Mesendoderm (in vitro differentiated cells): Measurements from ENCODE around the gene SSUH2.

Experiments used
- DNase-seq: peaks from one replicate; pipeline ENCODE4 v3.0.0; 2013
- H2AK5ac ChIP-seq: 2 replicates; pipeline ENCODE4 v1.6.1; 2013; ENCODE audit warnings: low read length, inconsistent platforms
- H2BK120ac ChIP-seq: 2 replicates; pipeline ENCODE4 v1.6.1; 2013; ENCODE audit warnings: low read depth, mild to moderate bottlenecking, low read length, moderate library complexity, mixed read lengths
- H2BK15ac ChIP-seq: replicated peaks from 2 replicates; pipeline ENCODE4 v1.6.1; 2013; ENCODE audit warnings: low read depth, mild to moderate bottlenecking, moderate library complexity
- H2BK5ac ChIP-seq: 2 replicates; pipeline ENCODE4 v1.6.1; 2013; ENCODE audit warnings: low read length, inconsistent platforms
- H3K18ac ChIP-seq: 2 replicates; pipeline ENCODE4 v1.6.1; 2013; ENCODE audit warnings: mild to moderate bottlenecking, low read length, mixed read lengths
- H3K23ac ChIP-seq: one replicate; pipeline ENCODE4 v1.6.1; 2013; ENCODE audit warnings: low read length
- H3K27ac ChIP-seq: 2 replicates; pipeline ENCODE4 v1.5.1; 2013; ENCODE audit warnings: low read depth, mild to moderate bottlenecking, inconsistent platforms, low read length, moderate library complexity
- H3K27me3 ChIP-seq: 2 replicates; pipeline ENCODE4 v1.6.1; 2013; ENCODE audit warnings: low read length, control low read depth, mild to moderate bottlenecking, inconsistent platforms; ENCODE audit not compliant: insufficient read depth, poor library complexity
- H3K36me3 ChIP-seq: 2 replicates; pipeline ENCODE4 v1.6.1; 2013; ENCODE audit warnings: low read length, inconsistent platforms; ENCODE audit not compliant: control insufficient read depth, insufficient read depth
- H3K4ac ChIP-seq: one replicate; pipeline ENCODE4 v1.6.1; 2013; ENCODE audit warnings: low read depth, mild to moderate bottlenecking, low read length, moderate library complexity
- H3K4me1 ChIP-seq: 2 replicates; pipeline ENCODE4 v1.6.1; 2013; ENCODE audit warnings: low read depth, low read length, inconsistent platforms; ENCODE audit not compliant: control insufficient read depth
- H3K4me2 ChIP-seq: 2 replicates; pipeline ENCODE4 v1.6.1; 2013; ENCODE audit warnings: low read length
- H3K4me3 ChIP-seq: 2 replicates; pipeline ENCODE4 v1.5.1; 2013; ENCODE audit warnings: mild to moderate bottlenecking, low read length
- H3K56ac ChIP-seq: one replicate; pipeline ENCODE4 v1.6.1; 2013; ENCODE audit warnings: low read length
- H3K79me1 ChIP-seq: 2 replicates; pipeline ENCODE4 v1.6.1; 2013; ENCODE audit warnings: low read length, inconsistent platforms
- H3K79me2 ChIP-seq: 2 replicates; pipeline ENCODE4 v1.6.1; 2013; ENCODE audit warnings: mild to moderate bottlenecking, low read length; ENCODE audit not compliant: control insufficient read depth, insufficient read depth
- H3K9ac ChIP-seq: 2 replicates; pipeline ENCODE4 v1.6.1; 2013; ENCODE audit warnings: low read length, inconsistent platforms
- H4K5ac ChIP-seq: one replicate; pipeline ENCODE4 v1.6.1; 2013; ENCODE audit warnings: low read length
- H4K8ac ChIP-seq: one replicate; pipeline ENCODE4 v1.6.1; 2013; ENCODE audit warnings: low read depth, mild to moderate bottlenecking, control low read depth, low read length, moderate library complexity
- WGBS: extraction: QIAGEN DNeasy Blood & Tissue Kit; methylation state at CpG from one replicate; pipeline ENCODE4 v1.1.7; 2013; ENCODE audit warnings: low lambda C conversion rate, missing lambda C conversion rate; ENCODE audit not compliant: insufficient coverage; ENCODE audit errors: extremely low coverage; 5-methylcytosine and 5-hydroxymethylcytosine counted together

The SSUH2 gene

DNA sequence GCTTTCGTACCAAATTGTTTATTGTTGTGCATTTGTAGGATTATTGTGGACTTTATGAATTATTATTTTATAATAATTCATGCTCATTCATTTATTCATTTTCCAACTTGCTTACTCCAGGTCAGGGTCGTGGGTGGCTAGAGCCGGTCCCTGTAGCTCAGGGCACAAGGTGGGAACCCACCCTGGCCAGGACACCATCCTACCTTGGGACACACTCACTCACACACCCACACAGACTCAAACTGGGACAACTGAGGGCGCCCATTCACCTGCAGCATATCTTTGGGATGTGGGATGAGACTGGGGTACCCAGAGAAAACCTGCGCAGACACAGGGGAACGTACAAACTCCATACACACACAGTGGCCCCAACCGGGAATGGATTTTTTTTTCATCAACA, 40.6 kb downstream of the SSUH2 start:
- Histone ChIP-seq H3K23ac (no peak overlapping the region), H3K4me1 (no peaks in the 10 kb centered on the region), H2BK15ac (no peak overlapping the region), H3K9ac (no peak overlapping the region), H3K79me2 (no peaks in the 10 kb centered on the region), H4K8ac (no peak overlapping the region), H2BK5ac (no peak overlapping the region), H3K36me3 (no peaks in the 10 kb centered on the region), H2AK5ac (no peak overlapping the region), H3K4me2 (no peak overlapping the region), H3K27me3 (no peaks in the 10 kb centered on the region), H4K5ac (no peak overlapping the region), H3K56ac (no peak overlapping the region), H2BK120ac (no peak overlapping the region), H3K27ac (no peak overlapping the region), H3K79me1 (no peaks in the 10 kb centered on the region), H3K4me3 (no peak overlapping the region), H3K18ac (no peak overlapping the region), H3K4ac (no peak overlapping the region)
- DNase-seq: no peak
- no CpG with 5 or more reads among the region's 7 CpGs for WGBS

DNA sequence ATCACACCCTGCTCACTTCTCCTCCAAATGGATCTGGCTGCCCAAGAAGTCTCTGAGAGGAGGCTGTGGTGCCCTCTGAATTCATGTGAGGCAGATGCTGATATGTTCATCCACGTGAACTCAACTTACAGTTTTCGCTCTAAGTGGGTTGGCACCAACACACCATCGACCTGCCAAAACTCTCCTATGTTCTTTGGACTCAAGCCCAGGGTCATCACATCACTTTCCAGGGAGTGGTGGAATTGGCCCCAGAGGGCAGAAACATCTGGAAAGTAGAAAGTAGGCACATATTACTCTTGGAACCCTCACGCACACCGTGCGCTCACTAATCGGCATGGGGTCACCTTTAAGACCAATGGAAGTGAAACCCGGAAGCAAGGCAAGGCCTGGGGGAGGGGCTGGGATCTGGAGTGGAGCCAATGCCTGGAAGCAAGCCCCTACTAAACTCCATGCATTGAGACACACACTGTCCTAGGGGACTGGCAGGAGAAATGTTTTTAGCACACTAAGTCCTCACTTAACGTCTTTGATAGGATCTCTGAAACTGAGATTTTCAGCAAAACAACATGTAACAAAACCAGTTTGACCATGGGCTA, 41.4 kb downstream of the SSUH2 start:
- Histone ChIP-seq H3K27me3 (no peaks in the 10 kb centered on the region), H3K9ac (no peak overlapping the region), H3K79me1 (no peaks in the 10 kb centered on the region), H3K4ac (no peak overlapping the region), H3K23ac (no peak overlapping the region), H2BK120ac (no peak overlapping the region), H4K8ac (no peak overlapping the region), H3K79me2 (no peaks in the 10 kb centered on the region), H3K4me1 (no peaks in the 10 kb centered on the region), H2BK5ac (no peak overlapping the region), H4K5ac (no peak overlapping the region), H2AK5ac (no peak overlapping the region), H3K4me3 (no peak overlapping the region), H3K4me2 (no peak overlapping the region), H3K36me3 (no peaks in the 10 kb centered on the region), H3K56ac (no peak overlapping the region), H3K18ac (no peak overlapping the region), H2BK15ac (no peak overlapping the region), H3K27ac (no peak overlapping the region)
- no peak for DNase-seq
- WGBS: no CpG with 5 or more reads among the region's 9 CpGs

DNA sequence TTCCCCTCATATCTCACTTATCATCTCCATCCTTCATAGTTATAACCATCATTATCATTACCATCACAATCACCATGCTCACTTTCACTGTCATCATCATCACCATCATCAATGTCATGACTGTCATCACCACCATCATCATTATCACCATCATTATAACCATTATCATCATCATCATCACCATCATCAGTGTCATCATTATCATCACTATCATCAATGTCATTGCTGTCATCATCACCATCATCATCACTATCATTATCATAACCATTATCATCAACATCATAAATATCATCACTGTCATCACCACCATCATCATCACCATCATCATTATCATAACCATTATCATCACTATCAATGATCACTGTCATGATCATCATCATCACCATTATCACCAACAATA, 44.1 kb downstream of the SSUH2 start:
- Histone ChIP-seq H3K56ac (no peak overlapping the region), H2BK120ac (no peak overlapping the region), H3K27ac (no peak overlapping the region), H2BK5ac (no peak overlapping the region), H2AK5ac (no peak overlapping the region), H3K18ac (no peak overlapping the region), H3K79me2 (no peaks in the 10 kb centered on the region), H3K23ac (no peak overlapping the region), H3K36me3 (no peaks in the 10 kb centered on the region), H3K9ac (no peak overlapping the region), H3K79me1 (no peaks in the 10 kb centered on the region), H3K27me3 (no peaks in the 10 kb centered on the region), H4K5ac (no peak overlapping the region), H3K4me3 (no peak overlapping the region), H4K8ac (no peak overlapping the region), H3K4me2 (no peak overlapping the region), H3K4me1 (no peaks in the 10 kb centered on the region), H2BK15ac (no peak overlapping the region), H3K4ac (no peak overlapping the region)
- no peak for DNase-seq

DNA sequence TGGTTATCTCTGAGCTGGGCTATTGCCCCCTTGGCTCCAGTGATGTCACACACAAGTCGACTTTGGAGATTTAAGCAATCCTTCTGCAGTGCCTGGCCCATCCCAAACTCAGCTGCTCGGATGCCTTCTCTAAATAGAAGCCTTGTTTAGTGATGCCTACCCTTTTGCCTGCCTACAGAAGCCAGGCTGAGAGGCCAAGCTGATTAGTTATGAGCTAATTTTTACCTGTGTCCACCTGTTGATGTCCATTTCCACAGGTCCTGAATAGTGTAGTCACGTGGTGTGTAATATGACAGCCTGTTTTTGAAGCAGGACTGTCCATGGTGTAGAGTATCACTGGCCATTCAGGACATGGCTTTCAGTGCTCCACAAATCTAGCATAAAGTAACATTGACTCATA, 45.5 kb downstream of the SSUH2 start:
- no peak overlapping the region for H3K18ac ChIP-seq
- no peak overlapping the region for H3K56ac ChIP-seq
- H2BK120ac ChIP-seq: no peak overlapping the region
- H3K9ac ChIP-seq: no peak overlapping the region
- no peak overlapping the region for H4K5ac ChIP-seq
- no peak overlapping the region for H3K23ac ChIP-seq
- no peak overlapping the region for H2AK5ac ChIP-seq
- no peaks in the 10 kb centered on the region for H3K4me1 ChIP-seq
- no peaks in the 10 kb centered on the region for H3K27me3 ChIP-seq
- no peak overlapping the region for H2BK5ac ChIP-seq
- H3K4ac ChIP-seq: no peak overlapping the region
- no CpG with 5 or more reads among the region's 3 CpGs for WGBS
- H3K27ac ChIP-seq: no peak overlapping the region
- no peaks in the 10 kb centered on the region for H3K79me2 ChIP-seq
- H2BK15ac ChIP-seq: no peak overlapping the region
- DNase-seq: no peak
- H3K79me1 ChIP-seq: no peaks in the 10 kb centered on the region
- no peak overlapping the region for H4K8ac ChIP-seq
- H3K4me3 ChIP-seq: no peak overlapping the region
- no peak overlapping the region for H3K4me2 ChIP-seq
- H3K36me3 ChIP-seq: no peaks in the 10 kb centered on the region

DNA sequence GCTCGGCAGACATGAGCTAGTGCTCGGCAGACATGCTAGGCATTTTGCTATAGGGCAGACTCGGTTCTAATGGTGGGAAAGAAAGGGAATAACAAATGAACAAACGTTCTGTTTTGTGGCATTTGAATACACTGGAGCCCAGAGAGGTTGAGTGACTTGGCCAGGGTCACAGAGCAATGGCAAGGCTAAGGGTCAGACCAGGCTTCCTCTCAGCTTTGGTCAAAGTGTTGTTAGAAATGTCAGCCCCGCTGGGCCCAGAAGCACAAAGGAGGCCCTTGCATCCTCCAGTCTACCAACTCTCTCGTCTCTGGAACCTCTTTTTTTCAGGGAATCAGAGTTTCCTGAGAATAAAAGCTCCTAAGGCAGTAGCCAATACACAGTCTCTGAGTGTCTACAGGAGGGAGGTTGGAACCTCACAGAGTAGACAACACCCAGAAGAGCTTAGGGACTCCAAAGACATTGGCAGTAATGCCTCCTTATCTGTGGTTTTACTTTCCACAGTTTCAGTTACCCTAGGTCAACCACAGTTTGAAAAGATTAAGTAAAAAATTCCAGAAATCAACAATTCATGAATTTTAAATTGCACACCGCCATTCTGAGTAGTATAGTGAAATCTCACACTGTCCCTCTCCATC, 47.3 kb downstream of the SSUH2 start:
- Histone ChIP-seq H2AK5ac (no peak overlapping the region), H3K36me3 (no peaks in the 10 kb centered on the region), H4K5ac (no peak overlapping the region), H4K8ac (no peak overlapping the region), H3K27ac (no peak overlapping the region), H3K4ac (no peak overlapping the region), H3K4me2 (no peak overlapping the region), H3K4me1 (no peaks in the 10 kb centered on the region), H2BK5ac (no peak overlapping the region), H3K79me2 (no peaks in the 10 kb centered on the region), H3K9ac (no peak overlapping the region), H2BK15ac (no peak overlapping the region), H2BK120ac (no peak overlapping the region), H3K4me3 (no peak overlapping the region), H3K56ac (no peak overlapping the region), H3K79me1 (no peaks in the 10 kb centered on the region), H3K18ac (no peak overlapping the region), H3K23ac (no peak overlapping the region), H3K27me3 (no peaks in the 10 kb centered on the region)
- DNase-seq: no peak
- no CpG with 5 or more reads among the region's 7 CpGs for WGBS
